ENCODE measurements around the gene PRKCZ. TPM values are rescaled to one million over a fixed set of nuclear protein-coding genes. Genes with fewer than 3 reads are reported as not detected.
"Not testable (repeated sequence)": the region's sequence is repeated elsewhere in the genome, so short reads cannot be mapped to it uniquely, and the experiment has no call there.

Gene PRKCZ
- total and polyA plus RNA-seq, 5 donors from 2014 or later: 11.0 to 42.7 (median 13.6) TPM

DNA sequence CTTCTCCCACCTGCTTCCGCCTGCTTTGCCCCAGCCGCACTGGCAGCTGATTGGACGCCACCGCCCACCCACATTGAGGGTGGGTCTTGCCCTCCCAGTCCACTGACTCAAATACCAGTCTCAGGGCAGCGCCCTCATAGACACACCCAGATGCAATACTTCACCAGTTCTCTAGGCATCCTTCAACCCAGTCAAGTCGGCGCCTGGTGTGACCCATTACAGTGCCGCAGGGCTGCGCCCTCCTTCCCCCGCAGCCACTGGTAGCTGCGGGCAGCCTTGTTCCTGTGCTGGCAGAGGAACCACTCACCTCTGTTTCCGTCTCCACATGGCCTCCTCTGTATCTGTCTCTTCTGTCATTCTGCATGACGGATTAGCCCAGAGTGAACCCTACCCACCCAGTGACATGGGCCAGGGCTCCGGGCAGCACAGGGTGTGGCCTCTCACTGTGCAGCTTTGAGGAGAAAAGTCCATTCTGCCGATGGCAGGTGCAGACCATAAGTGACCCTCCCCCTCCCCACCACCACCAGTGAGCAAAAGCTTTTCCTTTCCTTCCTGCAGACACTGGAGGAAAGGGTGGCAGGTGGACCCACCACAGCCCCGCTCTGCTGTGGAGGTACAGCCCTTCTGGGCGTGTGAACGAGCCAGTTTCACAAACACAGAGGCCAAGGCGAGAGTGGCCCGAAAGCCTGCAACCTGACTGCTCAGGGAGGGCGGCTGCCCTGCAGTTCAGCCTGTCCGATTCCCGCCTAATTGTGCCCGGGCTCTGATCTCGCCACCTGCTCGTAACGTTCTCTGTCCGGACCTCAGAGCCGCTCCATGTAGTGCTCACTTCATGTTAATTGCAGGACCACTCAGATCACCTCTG, 87.3 kb downstream of the PRKCZ start:
- H3K4me1 Mint-ChIP-seq: peaks cover 0 to 25% (median 11%) of the 10 kb centered on the region in 4 donors
- H3K27ac Mint-ChIP-seq: peak overlapping the region in 1 of 3 donors; percentile 69
- peak overlapping the region in 1 of 4 donors; percentile 3 for H3K4me3 Mint-ChIP-seq
- Histone ChIP-seq H3K36me3 (ENCODE audit: control insufficient read depth, insufficient read depth, low read length) (no peaks in the 10 kb centered on the region), H3K4me1 (ENCODE audit: control insufficient read depth, insufficient read depth, low read length, poor library complexity, severe bottlenecking) (peaks cover 10% of the 10 kb centered on the region), H3K27ac (ENCODE audit: insufficient read depth, low read length, poor library complexity, severe bottlenecking) (no peak overlapping the region), H3K27me3 (ENCODE audit: control insufficient read depth, insufficient read depth, low read length) (no peaks in the 10 kb centered on the region), H3K9me3 (ENCODE audit: control insufficient read depth in 2 of 2, low read length in 2 of 2) (no peaks in the 10 kb centered on the region), H3K4me3 (ENCODE audit: low read depth, low read length) (no peak overlapping the region)
- ATAC-seq (ENCODE audit: low read depth in 2 of 2) (no peak), DNase-seq (no peak)
- H3K9me3 Mint-ChIP-seq: no peaks in the 10 kb centered on the region
- peaks cover 4% of the 10 kb centered on the region for H3K36me3 Mint-ChIP-seq
- no peaks in the 10 kb centered on the region for H3K27me3 Mint-ChIP-seq

DNA sequence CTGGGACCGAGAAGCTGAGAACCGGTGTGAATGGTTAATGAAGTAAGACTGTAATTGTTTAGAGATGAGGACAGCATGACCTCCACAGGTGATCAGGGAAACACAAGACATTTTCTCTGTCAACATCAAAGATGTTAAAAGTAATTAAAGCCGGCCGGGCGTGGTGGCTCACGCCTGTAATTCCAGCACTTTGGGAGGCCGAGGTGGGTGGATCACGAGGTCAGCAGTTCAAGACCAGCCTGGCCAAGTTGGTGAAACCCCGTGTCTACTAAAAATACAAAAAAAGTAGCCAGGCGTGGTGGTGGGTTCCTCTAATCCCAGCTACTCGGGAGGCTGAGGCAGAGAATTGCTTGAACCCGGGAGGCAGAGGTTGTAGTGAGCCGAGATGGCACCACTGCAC, 88.9 kb downstream of the PRKCZ start:
- H3K4me3 ChIP-seq (ENCODE audit: low read depth, low read length); ATAC-seq (ENCODE audit: low read depth in 2 of 2): not testable (repeated sequence)

DNA sequence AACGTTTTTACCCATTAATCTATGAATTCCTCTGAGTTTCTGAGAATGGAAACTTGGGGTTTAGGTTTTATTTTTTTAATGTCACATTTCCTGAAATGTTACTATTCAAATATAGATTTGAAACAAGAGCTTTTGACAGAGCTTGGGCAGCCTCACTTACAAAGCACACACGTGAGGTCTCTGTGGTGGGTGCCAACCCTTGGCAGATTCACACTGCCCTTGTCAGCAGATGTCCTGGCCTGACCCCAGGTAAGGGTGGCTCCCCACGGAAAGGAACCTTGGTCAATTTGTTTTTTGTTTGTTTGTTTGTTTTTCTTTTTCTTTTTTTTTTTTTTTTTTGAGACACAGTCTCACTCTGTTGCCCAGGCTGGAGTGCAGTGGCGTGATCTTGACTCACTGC, 90.8 kb downstream of the PRKCZ start:
- no peak overlapping the region for H3K4me3 ChIP-seq (ENCODE audit: low read depth, low read length)
- peaks cover 3% of the 10 kb centered on the region for H3K4me1 ChIP-seq (ENCODE audit: control insufficient read depth, insufficient read depth, low read length, poor library complexity, severe bottlenecking)
- Mint-ChIP-seq H3K4me1 (peaks cover 0 to 14% (median 3%) of the 10 kb centered on the region in 4 donors), H3K9me3 (no peaks in the 10 kb centered on the region), H3K36me3 (peaks cover 4% of the 10 kb centered on the region), H3K27ac (no peak overlapping the region), H3K27me3 (no peaks in the 10 kb centered on the region), H3K4me3 (no peak overlapping the region)
- no peaks in the 10 kb centered on the region for H3K9me3 ChIP-seq (ENCODE audit: control insufficient read depth in 2 of 2, low read length in 2 of 2)
- no peak overlapping the region for H3K27ac ChIP-seq (ENCODE audit: insufficient read depth, low read length, poor library complexity, severe bottlenecking)
- ATAC-seq (ENCODE audit: low read depth in 2 of 2) (no peak), DNase-seq (no peak)
- no peaks in the 10 kb centered on the region for H3K27me3 ChIP-seq (ENCODE audit: control insufficient read depth, insufficient read depth, low read length)
- H3K36me3 ChIP-seq (ENCODE audit: control insufficient read depth, insufficient read depth, low read length): peaks cover 2% of the 10 kb centered on the region

More for the DNA sequence above, 88.9 kb downstream of the PRKCZ start:
- not testable (repeated sequence) for H3K9me3 ChIP-seq (ENCODE audit: control insufficient read depth in 2 of 2, low read length in 2 of 2); H3K4me3 Mint-ChIP-seq; H3K36me3 ChIP-seq (ENCODE audit: control insufficient read depth, insufficient read depth, low read length); H3K36me3 Mint-ChIP-seq; DNase-seq; H3K27me3 Mint-ChIP-seq; H3K9me3 Mint-ChIP-seq; H3K27me3 ChIP-seq (ENCODE audit: control insufficient read depth, insufficient read depth, low read length); H3K27ac Mint-ChIP-seq; H3K4me1 ChIP-seq (ENCODE audit: control insufficient read depth, insufficient read depth, low read length, poor library complexity, severe bottlenecking); H3K27ac ChIP-seq (ENCODE audit: insufficient read depth, low read length, poor library complexity, severe bottlenecking)
- H3K4me1 Mint-ChIP-seq: peaks cover 0 to 15% (median 3%) of the 10 kb centered on the region in 4 donors

DNA sequence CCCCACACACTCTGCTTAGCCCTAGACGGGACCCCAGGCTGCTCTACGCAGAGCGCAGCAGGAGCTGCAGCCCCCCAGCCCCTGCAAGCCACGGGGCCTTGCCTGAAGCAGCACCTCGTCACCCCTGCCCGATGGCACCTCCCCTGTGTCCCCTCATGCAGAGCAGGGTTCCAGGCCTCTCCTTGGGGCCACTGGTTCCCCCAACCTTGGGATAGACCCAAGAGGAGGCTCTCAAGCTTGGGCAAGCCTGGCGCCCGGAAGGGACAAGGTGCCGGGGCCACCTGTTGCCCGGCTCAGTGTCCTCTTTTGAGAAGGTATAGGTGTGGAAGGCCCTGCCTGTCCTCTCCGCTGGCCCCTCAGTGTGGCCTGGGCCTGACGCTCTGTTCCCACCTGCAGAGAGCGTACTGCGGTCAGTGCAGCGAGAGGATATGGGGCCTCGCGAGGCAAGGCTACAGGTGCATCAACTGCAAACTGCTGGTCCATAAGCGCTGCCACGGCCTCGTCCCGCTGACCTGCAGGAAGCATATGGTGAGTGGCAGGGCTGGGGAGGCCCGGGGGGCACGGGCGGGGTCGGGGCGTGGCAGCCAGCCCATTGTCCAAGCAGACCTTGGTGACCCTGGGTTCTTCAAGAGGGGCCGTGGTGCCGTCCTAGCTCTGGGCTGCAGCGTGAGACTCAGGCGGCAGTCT, 93.7 kb downstream of the PRKCZ start:
- no peak overlapping the region for H3K27ac ChIP-seq (ENCODE audit: insufficient read depth, low read length, poor library complexity, severe bottlenecking)
- Mint-ChIP-seq H3K4me3 (no peak overlapping the region), H3K9me3 (no peaks in the 10 kb centered on the region), H3K4me1 (peaks cover 0 to 10% (median 3%) of the 10 kb centered on the region in 4 donors), H3K36me3 (no peaks in the 10 kb centered on the region), H3K27me3 (no peaks in the 10 kb centered on the region), H3K27ac (no peak overlapping the region)
- H3K36me3 ChIP-seq (ENCODE audit: control insufficient read depth, insufficient read depth, low read length): peaks cover 6% of the 10 kb centered on the region
- H3K27me3 ChIP-seq (ENCODE audit: control insufficient read depth, insufficient read depth, low read length): no peaks in the 10 kb centered on the region
- H3K4me3 ChIP-seq (ENCODE audit: low read depth, low read length): no peak overlapping the region
- H3K4me1 ChIP-seq (ENCODE audit: control insufficient read depth, insufficient read depth, low read length, poor library complexity, severe bottlenecking): peaks cover 17% of the 10 kb centered on the region
- no peak for ATAC-seq (ENCODE audit: low read depth in 2 of 2)
- DNase-seq: no peak
- no peaks in the 10 kb centered on the region for H3K9me3 ChIP-seq (ENCODE audit: control insufficient read depth in 2 of 2, low read length in 2 of 2)

DNA sequence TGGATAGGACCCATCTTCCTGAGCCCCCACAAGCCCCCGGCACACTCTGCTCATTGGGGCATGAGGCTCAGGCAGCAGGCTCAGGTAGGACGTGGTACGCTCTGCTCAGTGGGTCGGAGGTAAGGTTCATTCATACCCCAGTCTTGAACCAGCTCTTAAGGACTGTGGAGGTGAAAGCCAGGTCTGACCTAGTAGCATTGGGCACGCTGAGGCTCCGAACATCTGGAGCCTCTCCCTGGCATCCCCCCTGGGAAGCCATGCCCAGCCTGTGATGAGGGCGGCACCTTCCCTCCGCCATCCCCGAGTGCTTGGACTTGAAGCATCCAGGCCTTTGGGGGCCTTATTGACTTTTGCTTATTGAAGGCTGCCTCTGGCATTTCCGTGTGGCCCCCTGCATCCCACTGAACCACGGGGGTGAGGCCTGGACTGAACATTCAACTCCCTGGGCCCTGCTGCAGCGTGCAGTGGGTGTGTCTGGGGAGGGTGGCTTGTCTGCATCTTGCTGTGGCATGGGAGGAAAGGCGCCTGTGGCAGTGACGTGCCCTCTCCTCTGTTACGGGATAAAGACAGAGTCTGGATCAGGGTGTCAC, 94.4 kb downstream of the PRKCZ start:
- H3K4me3 Mint-ChIP-seq: no peak overlapping the region
- H3K9me3 Mint-ChIP-seq: no peaks in the 10 kb centered on the region
- no peaks in the 10 kb centered on the region for H3K27me3 Mint-ChIP-seq
- no peak overlapping the region for H3K4me3 ChIP-seq (ENCODE audit: low read depth, low read length)
- peaks cover 6% of the 10 kb centered on the region for H3K36me3 ChIP-seq (ENCODE audit: control insufficient read depth, insufficient read depth, low read length)
- DNase-seq (no peak), ATAC-seq (ENCODE audit: low read depth in 2 of 2) (no peak)
- peaks cover 23% of the 10 kb centered on the region for H3K4me1 ChIP-seq (ENCODE audit: control insufficient read depth, insufficient read depth, low read length, poor library complexity, severe bottlenecking)
- H3K9me3 ChIP-seq (ENCODE audit: control insufficient read depth in 2 of 2, low read length in 2 of 2): no peaks in the 10 kb centered on the region
- H3K27ac ChIP-seq (ENCODE audit: insufficient read depth, low read length, poor library complexity, severe bottlenecking): no peak overlapping the region
- H3K27me3 ChIP-seq (ENCODE audit: control insufficient read depth, insufficient read depth, low read length): no peaks in the 10 kb centered on the region
- H3K27ac Mint-ChIP-seq: no peak overlapping the region
- H3K36me3 Mint-ChIP-seq: no peaks in the 10 kb centered on the region
- H3K4me1 Mint-ChIP-seq: peaks cover 0 to 9% (median 3%) of the 10 kb centered on the region in 4 donors

DNA sequence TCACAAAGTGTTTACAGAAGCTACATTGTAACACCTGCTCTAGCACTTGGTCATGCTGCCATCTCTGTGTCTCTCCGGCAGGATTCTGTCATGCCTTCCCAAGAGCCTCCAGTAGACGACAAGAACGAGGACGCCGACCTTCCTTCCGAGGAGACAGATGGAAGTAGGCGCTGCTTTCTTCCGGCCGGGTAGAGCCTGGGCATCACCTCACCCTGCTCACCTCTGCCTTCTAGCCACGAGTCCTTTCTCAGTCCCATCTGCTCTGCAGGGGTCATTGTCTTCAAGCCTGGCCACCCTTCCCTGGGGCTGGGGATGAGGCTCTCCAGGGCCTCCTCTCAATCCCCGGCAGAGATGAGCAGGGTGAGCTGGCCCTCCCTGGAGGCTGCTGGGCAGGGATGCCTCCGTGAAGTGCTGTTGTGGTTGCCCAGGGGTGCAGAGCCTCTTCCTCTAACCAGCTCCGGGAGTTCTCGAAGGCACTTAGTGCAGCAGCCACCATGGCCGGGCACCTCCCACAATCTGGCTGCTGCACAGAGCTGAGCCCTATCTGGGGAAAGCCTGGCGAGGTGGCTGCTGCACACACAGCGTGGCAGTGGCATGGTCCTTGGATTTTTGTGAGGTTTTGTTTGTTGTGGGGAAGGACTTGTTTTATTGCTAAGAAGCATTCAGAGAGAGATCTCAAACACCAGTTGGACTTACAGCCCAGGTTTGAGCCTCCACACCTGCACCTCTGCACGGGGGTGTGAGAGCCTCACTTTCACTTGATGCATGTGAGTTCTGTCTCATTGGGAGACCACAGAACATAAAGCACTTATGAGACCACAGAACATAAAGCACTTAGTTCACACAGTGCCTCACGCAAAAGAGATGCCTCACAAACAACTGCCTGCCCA, 96.0 kb downstream of the PRKCZ start:
- peaks cover 6% of the 10 kb centered on the region for H3K36me3 ChIP-seq (ENCODE audit: control insufficient read depth, insufficient read depth, low read length)
- no peaks in the 10 kb centered on the region for H3K9me3 ChIP-seq (ENCODE audit: control insufficient read depth in 2 of 2, low read length in 2 of 2)
- H3K4me1 ChIP-seq (ENCODE audit: control insufficient read depth, insufficient read depth, low read length, poor library complexity, severe bottlenecking): peaks cover 24% of the 10 kb centered on the region
- no peaks in the 10 kb centered on the region for H3K27me3 Mint-ChIP-seq
- peaks cover 3% of the 10 kb centered on the region for H3K36me3 Mint-ChIP-seq
- no peak overlapping the region for H3K4me3 ChIP-seq (ENCODE audit: low read depth, low read length)
- no peak overlapping the region for H3K4me3 Mint-ChIP-seq
- no peaks in the 10 kb centered on the region for H3K27me3 ChIP-seq (ENCODE audit: control insufficient read depth, insufficient read depth, low read length)
- no peaks in the 10 kb centered on the region for H3K9me3 Mint-ChIP-seq
- no peak overlapping the region for H3K27ac ChIP-seq (ENCODE audit: insufficient read depth, low read length, poor library complexity, severe bottlenecking)
- ATAC-seq (ENCODE audit: low read depth in 2 of 2) (peak; percentile 26 to 28), DNase-seq (peak in 2 of 3 donors; percentile 19 to 43)
- H3K4me1 Mint-ChIP-seq: peaks cover 0 to 2% (median 0%) of the 10 kb centered on the region in 4 donors
- no peak overlapping the region for H3K27ac Mint-ChIP-seq

DNA sequence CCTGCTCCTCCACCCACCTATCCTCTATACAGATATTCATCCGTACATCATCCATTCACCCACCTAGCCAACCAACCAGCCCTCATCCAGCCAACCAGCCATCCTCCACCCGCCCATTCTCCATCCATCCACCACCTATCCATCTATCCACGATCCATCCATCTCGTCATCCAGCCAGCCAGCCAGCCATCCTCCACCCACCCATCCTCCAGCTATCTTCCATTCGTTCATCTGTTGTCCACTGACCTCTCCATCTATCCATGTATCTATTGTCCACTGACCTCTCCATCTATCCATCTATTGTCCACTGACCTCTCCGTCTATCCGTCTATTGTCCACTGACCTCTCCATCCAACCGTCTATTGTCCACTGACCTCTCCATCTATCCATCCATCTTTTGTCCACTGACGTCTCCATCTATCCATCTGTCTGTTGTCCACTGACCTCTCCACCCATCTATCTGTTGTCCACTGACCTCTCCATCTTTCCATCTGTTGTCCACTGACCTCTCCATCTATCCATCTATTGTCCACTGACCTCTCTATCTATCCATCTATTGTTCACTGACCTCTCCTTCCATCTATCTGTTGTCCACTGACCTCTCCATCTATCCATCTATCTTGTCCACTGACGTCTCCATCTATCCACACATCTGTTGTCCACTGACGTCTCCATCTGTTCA, 96.8 kb downstream of the PRKCZ start:
- H3K36me3 ChIP-seq (ENCODE audit: control insufficient read depth, insufficient read depth, low read length): peaks cover 6% of the 10 kb centered on the region
- Mint-ChIP-seq H3K4me3 (no peak overlapping the region), H3K27me3 (no peaks in the 10 kb centered on the region), H3K36me3 (peaks cover 6% of the 10 kb centered on the region), H3K4me1 (peaks cover 0 to 4% (median 0%) of the 10 kb centered on the region in 4 donors), H3K9me3 (no peaks in the 10 kb centered on the region), H3K27ac (no peak overlapping the region)
- DNase-seq: no peak
- no peaks in the 10 kb centered on the region for H3K27me3 ChIP-seq (ENCODE audit: control insufficient read depth, insufficient read depth, low read length)
- no peak for ATAC-seq (ENCODE audit: low read depth in 2 of 2)
- H3K9me3 ChIP-seq (ENCODE audit: control insufficient read depth in 2 of 2, low read length in 2 of 2): no peaks in the 10 kb centered on the region
- no peak overlapping the region for H3K27ac ChIP-seq (ENCODE audit: insufficient read depth, low read length, poor library complexity, severe bottlenecking)
- H3K4me1 ChIP-seq (ENCODE audit: control insufficient read depth, insufficient read depth, low read length, poor library complexity, severe bottlenecking): peaks cover 24% of the 10 kb centered on the region
- H3K4me3 ChIP-seq (ENCODE audit: low read depth, low read length): no peak overlapping the region

Measured in CD4-positive, CD25-positive, alpha-beta regulatory T cell (primary cell).